HEK293 (cell line): Measurements from ENCODE around the gene EFCAB8.

ENCODE experiments used
- CTCF ChIA-PET: fragments of 350-600 bp; formaldehyde crosslinking; extraction: SDS; loops from one replicate; lab custom pipeline; 2021; ENCODE audit warnings: antibody characterized with exemption; lab: Yijun Ruan, JAX
- POLR2A ChIA-PET: fragments of 300-600 bp; formaldehyde crosslinking; extraction: SDS; loops from one replicate; lab custom pipeline; 2020; ENCODE audit warnings: antibody characterized with exemption, inconsistent platforms; lab: Yijun Ruan, JAX
- H3K27ac ChIP-seq: fragments of 200-500 bp; sonication (Bioruptor generic); 2 replicates; pipeline ENCODE4 v1.5.1; 2014; ENCODE audit warnings: low read depth, low read length, control low read depth, inconsistent platforms; ENCODE audit errors: extremely low read depth
- H3K36me3 ChIP-seq, 2 experiments: fragments of 200-500 bp in 1 of 2; sonication (Bioruptor generic) in 1 of 2; 1 replicate in 1 of 2; 2 replicates in 1 of 2; pipeline ENCODE4 v1.5.1; 2014 to 2017; ENCODE audit warnings: inconsistent platforms in 2 of 2, low read length in 2 of 2; ENCODE audit not compliant: control insufficient read depth in 2 of 2, insufficient read depth in 1 of 2
- H3K4me1 ChIP-seq: fragments of 200-500 bp; sonication (Bioruptor generic); 2 replicates; pipeline ENCODE4 v1.5.1; 2014; ENCODE audit warnings: mild to moderate bottlenecking, low read length, inconsistent platforms; ENCODE audit not compliant: control insufficient read depth, insufficient read depth
- H3K4me3 ChIP-seq: 2 replicates; pipeline ENCODE4 v1.5.1; 2011; ENCODE audit warnings: low read depth, mild to moderate bottlenecking, control low read depth, low read length, moderate library complexity
- H3K9me3 ChIP-seq: fragments of 200-500 bp; sonication (Bioruptor generic); 2 replicates; pipeline ENCODE4 v1.5.1; 2014; ENCODE audit warnings: low read depth, low read length, inconsistent platforms; ENCODE audit not compliant: control insufficient read depth, insufficient read depth
- EGR2 ChIP-seq: fragments of 450-650 bp; formaldehyde crosslinking; IDR thresholded peaks from 2 replicates; pipeline ENCODE4 v1.5.1; 2016; ENCODE audit warnings: low read depth, missing biosample characterization, missing genetic modification characterization
- HOXA7 ChIP-seq: sonication (generic); formaldehyde crosslinking; IDR thresholded peaks from 2 replicates; pipeline ENCODE4 v1.8.1; 2022; ENCODE audit warnings: missing genetic modification reagents, borderline replicate concordance
- MEIS1 ChIP-seq: sonication (generic); formaldehyde crosslinking; IDR thresholded peaks from 2 replicates; pipeline ENCODE4 v1.8.1; 2022; ENCODE audit warnings: missing genetic modification reagents, mild to moderate bottlenecking, borderline replicate concordance
- OSR2 ChIP-seq: fragments of 450-650 bp; formaldehyde crosslinking; IDR thresholded peaks from 2 replicates; pipeline ENCODE4 v1.5.1; 2016; ENCODE audit warnings: missing biosample characterization, missing genetic modification characterization
- SCRT2 ChIP-seq: fragments of 450-650 bp; formaldehyde crosslinking; IDR thresholded peaks from 2 replicates; pipeline ENCODE4 v1.5.1; 2016; ENCODE audit warnings: missing biosample characterization, missing genetic modification characterization
- SETDB1 ChIP-seq: IDR thresholded peaks from one replicate; pipeline ENCODE4 v1.6.1; 2017; ENCODE audit warnings: mild to moderate bottlenecking, low read length, moderate library complexity, mixed read lengths; ENCODE audit not compliant: insufficient read length
- SP7 ChIP-seq: fragments of 450-650 bp; formaldehyde crosslinking; IDR thresholded peaks from 2 replicates; pipeline ENCODE4 v1.5.1; 2016; ENCODE audit warnings: missing biosample characterization, missing genetic modification characterization
- TCF7L2 ChIP-seq: IDR thresholded peaks from 2 replicates; pipeline ENCODE4 v1.6.1; 2011; ENCODE audit warnings: low read depth, mild to moderate bottlenecking, inconsistent platforms, low read length, moderate library complexity, borderline replicate concordance
- WT1 ChIP-seq: fragments of 450-650 bp; formaldehyde crosslinking; IDR thresholded peaks from 2 replicates; pipeline ENCODE4 v1.5.1; 2016; ENCODE audit warnings: missing biosample characterization, missing genetic modification characterization
- ZBTB17 ChIP-seq: fragments of 450-650 bp; formaldehyde crosslinking; IDR thresholded peaks from 2 replicates; pipeline ENCODE4 v1.5.1; 2016; ENCODE audit warnings: missing biosample characterization, missing genetic modification characterization
- ZBTB26 ChIP-seq: fragments of 450-650 bp; formaldehyde crosslinking; optimal IDR thresholded peaks from 2 replicates; pipeline ENCODE3; 2016; ENCODE audit warnings: missing biosample characterization, mild to moderate bottlenecking, missing genetic modification characterization
- ZBTB48 ChIP-seq: fragments of 450-650 bp; formaldehyde crosslinking; IDR thresholded peaks from 2 replicates; pipeline ENCODE4 v1.5.1; 2016; ENCODE audit warnings: missing biosample characterization, missing genetic modification characterization
- ZFHX2 ChIP-seq: fragments of 450-650 bp; formaldehyde crosslinking; conservative IDR thresholded peaks from 2 replicates; pipeline ENCODE4 v1.5.1; 2016; ENCODE audit warnings: missing biosample characterization, missing genetic modification characterization
- ZNF114 ChIP-seq: fragments of 450-650 bp; formaldehyde crosslinking; IDR thresholded peaks from 2 replicates; pipeline ENCODE4 v1.5.0; 2017; ENCODE audit warnings: missing biosample characterization, missing genetic modification characterization
- ZNF24 ChIP-seq: fragments of 450-650 bp; formaldehyde crosslinking; IDR thresholded peaks from 2 replicates; pipeline ENCODE4 v1.5.1; 2016; ENCODE audit warnings: missing biosample characterization, missing genetic modification characterization
- ZNF26 ChIP-seq: fragments of 450-650 bp; formaldehyde crosslinking; IDR thresholded peaks from 2 replicates; pipeline ENCODE4 v1.5.1; 2016; ENCODE audit warnings: missing biosample characterization, missing genetic modification characterization
- ZNF350 ChIP-seq: fragments of 450-650 bp; formaldehyde crosslinking; IDR thresholded peaks from 2 replicates; pipeline ENCODE4 v1.5.0; 2017; ENCODE audit warnings: missing biosample characterization, mild to moderate bottlenecking, missing genetic modification characterization
- ZNF548 ChIP-seq: fragments of 450-650 bp; formaldehyde crosslinking; IDR thresholded peaks from 2 replicates; pipeline ENCODE4 v1.5.1; 2016; ENCODE audit warnings: missing biosample characterization, missing genetic modification characterization
- ZNF549 ChIP-seq: fragments of 450-650 bp; IDR thresholded peaks from 2 replicates; pipeline ENCODE4 v1.5.1; 2018; ENCODE audit warnings: missing biosample characterization, missing genetic modification characterization, mild to moderate bottlenecking, inconsistent platforms, moderate library complexity
- ZNF558 ChIP-seq: fragments of 450-650 bp; formaldehyde crosslinking; IDR thresholded peaks from 2 replicates; pipeline ENCODE4 v1.5.1; 2016; ENCODE audit warnings: missing biosample characterization, missing genetic modification characterization
- ZNF610 ChIP-seq: fragments of 450-650 bp; formaldehyde crosslinking; IDR thresholded peaks from 2 replicates; pipeline ENCODE4 v1.5.1; 2016; ENCODE audit warnings: missing biosample characterization, missing genetic modification characterization, borderline replicate concordance
- ZNF654 ChIP-seq: fragments of 450-650 bp; formaldehyde crosslinking; IDR thresholded peaks from 2 replicates; pipeline ENCODE4 v1.5.1; 2016; ENCODE audit warnings: low read depth, missing biosample characterization, missing genetic modification characterization
- ZNF660 ChIP-seq: fragments of 450-650 bp; IDR thresholded peaks from 2 replicates; pipeline ENCODE4 v1.5.1; 2018; ENCODE audit warnings: missing biosample characterization, mild to moderate bottlenecking, missing genetic modification characterization
- ZNF768 ChIP-seq: fragments of 450-650 bp; formaldehyde crosslinking; IDR thresholded peaks from 2 replicates; pipeline ENCODE4 v1.5.1; 2018; ENCODE audit warnings: missing biosample characterization, mild to moderate bottlenecking, missing genetic modification characterization

The EFCAB8 gene

GRCh38 chr20:32934580-32934979 is 75.9 kb downstream of the EFCAB8 start:
- H3K36me3 ChIP-seq: no peaks in the 10 kb centered on the region
- no peak overlapping the region for H3K27ac ChIP-seq
- POLR2A ChIA-PET: no interaction called here
- H3K9me3 ChIP-seq: no peaks in the 10 kb centered on the region
- TF ChIP-seq ZFHX2: 0 out of 2 replicates have a peak, but pooled peaks have one; percentile 7
- no peak for TF ChIP-seq ZNF24 (tag by site-specific recombination)
- no peak for TF ChIP-seq ZBTB26 (tag by site-specific recombination)
- TF ChIP-seq ZNF548: no peak
- no peak for TF ChIP-seq ZNF660 (tag by site-specific recombination)
- TF ChIP-seq EGR2 (tag by site-specific recombination): peak; percentile 28; the same call in 1 of the 2 replicates
- TF ChIP-seq ZNF610 (tag by site-specific recombination): no peak
- no peak for TF ChIP-seq HOXA7 (CRISPR knock-in tag)
- TF ChIP-seq WT1: no peak
- no peak for TF ChIP-seq TCF7L2
- TF ChIP-seq ZNF558 (tag by site-specific recombination): no peak
- TF ChIP-seq ZBTB17 (tag by site-specific recombination): no peak
- no peak for TF ChIP-seq ZBTB48 (tag by site-specific recombination)
- TF ChIP-seq, all 188 proteins: peak for 2
- CTCF ChIA-PET: no interaction called here
- no peak overlapping the region for H3K4me3 ChIP-seq
- no peaks in the 10 kb centered on the region for H3K4me1 ChIP-seq

DNA sequence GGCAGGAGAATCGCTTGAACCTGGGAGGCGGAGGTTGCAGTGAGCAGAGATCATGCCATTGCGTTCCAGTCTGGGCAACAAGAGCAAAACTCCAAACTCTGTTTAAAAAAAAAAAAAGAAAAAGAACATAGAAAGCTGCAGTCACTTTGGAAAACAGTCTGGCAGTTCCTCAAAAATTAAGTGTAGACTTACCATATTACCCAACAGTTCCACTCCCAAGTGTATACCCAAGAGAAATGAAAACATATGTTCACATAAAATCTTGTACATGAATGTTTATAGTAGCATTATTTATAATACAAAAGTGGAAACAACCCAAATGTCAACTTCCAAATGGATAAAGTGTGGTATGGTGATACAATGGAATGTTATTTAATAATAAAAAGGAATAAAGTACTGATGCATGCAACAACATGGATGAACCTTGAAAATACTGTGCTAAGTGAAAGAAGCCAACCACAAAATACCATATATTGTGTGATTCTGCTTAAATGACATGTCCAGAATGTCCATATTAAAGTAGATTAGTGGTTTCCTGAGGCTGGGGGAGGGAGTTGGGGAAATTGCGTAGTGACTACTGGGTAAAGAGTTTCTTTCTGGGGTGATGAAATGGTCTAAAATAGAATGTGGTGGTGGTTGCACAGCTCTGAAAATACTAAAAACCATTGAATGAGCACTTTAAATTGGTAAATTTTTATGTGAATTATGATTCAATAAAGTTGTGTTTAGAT is 82.6 kb downstream of the EFCAB8 start:
- CTCF ChIA-PET: interaction anchor here (0.6 kb wide), 1 partner anchor 9 kb away, joined by 3 read pairs; no protein-coding TSS in a partner anchor
- H3K36me3 ChIP-seq: no peaks in the 10 kb centered on the region
- H3K27ac ChIP-seq: no peak overlapping the region
- POLR2A ChIA-PET: no interaction called here
- H3K9me3 ChIP-seq: no peaks in the 10 kb centered on the region
- TF ChIP-seq ZNF114 (tag by site-specific recombination) (no peak), SETDB1 (peak; percentile 27)
- TF ChIP-seq, all 188 proteins: peak for 1
- Histone ChIP-seq H3K4me3 (no peak overlapping the region), H3K4me1 (no peaks in the 10 kb centered on the region)

DNA sequence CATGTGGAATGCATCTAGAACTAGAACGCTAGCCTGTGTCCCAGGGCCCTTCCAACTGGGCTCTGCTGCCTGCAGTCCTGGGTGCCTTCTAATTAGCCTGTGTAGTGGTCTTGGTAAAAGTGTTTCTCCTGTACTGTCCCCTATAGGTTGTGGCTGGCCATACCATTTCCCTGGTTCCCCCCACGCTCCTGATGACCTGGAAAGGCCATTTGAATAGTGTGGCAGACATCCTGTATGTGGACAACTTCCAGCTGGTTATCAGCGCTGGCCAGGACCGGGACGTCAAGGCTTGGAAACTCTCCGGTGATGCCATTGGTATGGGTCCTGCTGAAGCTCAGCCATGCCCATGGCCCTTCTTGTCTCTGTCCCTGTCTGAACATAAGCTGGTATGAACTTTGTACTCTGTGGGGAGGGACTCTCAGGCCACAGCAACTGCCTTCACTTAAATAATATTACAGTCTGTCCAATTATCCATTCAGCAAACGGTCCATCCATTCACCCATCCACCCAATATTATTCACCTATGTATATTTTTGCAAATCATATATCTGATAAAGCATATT is 84.8 kb downstream of the EFCAB8 start:
- H3K4me3 ChIP-seq: no peak overlapping the region
- ChIA-PET CTCF (interaction anchor here (3.5 kb wide), 1 partner anchor 42 kb away, joined by 27 read pairs; no protein-coding TSS in a partner anchor), POLR2A (no interaction called here)

DNA sequence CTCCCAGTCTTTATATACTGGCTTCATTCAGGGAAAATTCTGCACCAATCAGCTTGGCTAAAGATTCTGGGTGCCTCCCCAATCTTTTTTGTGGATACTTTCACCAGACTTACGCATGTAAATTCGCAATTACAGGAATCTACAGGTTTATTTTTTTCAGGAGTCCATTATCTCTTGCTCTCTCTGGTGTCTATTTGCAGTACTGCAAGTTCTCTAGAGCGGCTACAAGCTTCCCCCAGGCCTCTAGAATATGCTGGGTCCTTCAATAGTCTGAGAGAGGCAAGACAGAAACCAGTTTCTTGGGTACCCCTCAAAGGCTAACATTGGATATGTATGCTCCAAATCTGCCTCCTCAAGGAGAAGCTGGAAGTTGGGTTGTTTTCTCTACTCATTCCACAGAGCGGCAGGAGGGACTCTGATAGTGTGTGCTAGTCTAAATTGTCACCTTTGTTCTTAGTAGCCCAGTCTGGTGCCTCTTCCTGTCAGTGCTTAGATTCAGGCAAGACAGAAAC is 87.0 kb downstream of the EFCAB8 start:
- no peaks in the 10 kb centered on the region for H3K36me3 ChIP-seq
- ChIA-PET CTCF (interaction anchor here (0.6 to 3.5 kb wide), 14 partner anchors 9 to 355 kb away, joined by 3 to 27 read pairs (median 4); no protein-coding TSS in a partner anchor), POLR2A (no interaction called here)
- no peaks in the 10 kb centered on the region for H3K4me1 ChIP-seq
- H3K9me3 ChIP-seq: no peaks in the 10 kb centered on the region
- H3K27ac ChIP-seq: no peak overlapping the region
- TF ChIP-seq SCRT2 (tag by site-specific recombination) (peak; percentile 46; the same call in 1 of the 2 replicates), ZNF26 (tag by site-specific recombination) (no peak), ZNF768 (tag by site-specific recombination) (no peak), ZNF350 (no peak), ZNF549 (tag by site-specific recombination) (no peak), ZNF654 (tag by site-specific recombination) (peak; percentile 18; the same call in 1 of the 2 replicates), MEIS1 (CRISPR knock-in tag) (no peak)
- H3K4me3 ChIP-seq: no peak overlapping the region

More for the DNA sequence above, 84.8 kb downstream of the EFCAB8 start:
- Histone ChIP-seq H3K27ac (no peak overlapping the region), H3K4me1 (no peaks in the 10 kb centered on the region), H3K36me3 (no peaks in the 10 kb centered on the region), H3K9me3 (no peaks in the 10 kb centered on the region)
- TF ChIP-seq SP7 (tag by site-specific recombination) (no peak), OSR2 (tag by site-specific recombination) (no peak)
